ENCODE measurements around the gene SPN.

DNA sequence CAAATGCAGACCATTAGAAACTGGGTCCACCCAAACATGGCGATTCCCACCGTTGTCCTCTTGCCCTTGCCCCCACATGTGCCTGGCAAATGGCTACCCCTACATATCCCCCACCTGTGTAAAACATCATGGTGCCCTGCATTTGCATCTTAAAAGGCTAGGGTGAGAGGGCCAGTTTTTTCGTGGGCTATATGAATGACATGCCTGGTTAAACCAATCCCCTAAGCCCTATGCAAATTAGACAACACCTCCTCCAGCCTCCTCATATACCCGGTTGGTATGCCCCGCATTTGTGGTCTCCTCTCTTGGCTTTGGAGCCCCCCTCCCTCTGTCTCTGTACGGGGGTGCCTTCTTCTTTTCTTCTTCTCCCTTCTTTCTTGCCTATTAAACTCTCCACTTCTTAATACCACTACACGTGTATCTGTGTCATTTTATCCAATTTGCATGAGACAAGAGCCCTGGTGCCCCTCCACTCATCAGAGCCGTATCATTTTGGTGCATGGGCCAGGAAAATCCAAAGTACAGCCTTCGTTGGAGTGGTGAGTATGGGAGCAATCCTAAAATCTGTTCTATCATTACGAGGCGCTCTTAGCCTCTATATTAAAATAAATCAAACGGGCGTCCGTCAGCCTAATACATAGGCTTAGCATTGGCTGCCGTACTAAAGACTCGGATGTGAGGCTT, 46.0 kb downstream of the SPN start:
- TF ChIP-seq, protein P1, sequence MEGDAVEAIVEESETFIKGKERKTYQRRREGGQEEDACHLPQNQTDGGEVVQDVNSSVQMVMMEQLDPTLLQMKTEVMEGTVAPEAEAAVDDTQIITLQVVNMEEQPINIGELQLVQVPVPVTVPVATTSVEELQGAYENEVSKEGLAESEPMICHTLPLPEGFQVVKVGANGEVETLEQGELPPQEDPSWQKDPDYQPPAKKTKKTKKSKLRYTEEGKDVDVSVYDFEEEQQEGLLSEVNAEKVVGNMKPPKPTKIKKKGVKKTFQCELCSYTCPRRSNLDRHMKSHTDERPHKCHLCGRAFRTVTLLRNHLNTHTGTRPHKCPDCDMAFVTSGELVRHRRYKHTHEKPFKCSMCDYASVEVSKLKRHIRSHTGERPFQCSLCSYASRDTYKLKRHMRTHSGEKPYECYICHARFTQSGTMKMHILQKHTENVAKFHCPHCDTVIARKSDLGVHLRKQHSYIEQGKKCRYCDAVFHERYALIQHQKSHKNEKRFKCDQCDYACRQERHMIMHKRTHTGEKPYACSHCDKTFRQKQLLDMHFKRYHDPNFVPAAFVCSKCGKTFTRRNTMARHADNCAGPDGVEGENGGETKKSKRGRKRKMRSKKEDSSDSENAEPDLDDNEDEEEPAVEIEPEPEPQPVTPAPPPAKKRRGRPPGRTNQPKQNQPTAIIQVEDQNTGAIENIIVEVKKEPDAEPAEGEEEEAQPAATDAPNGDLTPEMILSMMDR (IDR thresholded peaks at IDR 0.05) = no peak
- TF ChIP-seq POLR2A (IDR thresholded peaks at IDR 0.05) = no peak
